Activated CD4-positive, alpha-beta T cell treated with anti-CD3 and anti-CD28 coated beads for 1 hour (primary cell): ENCODE measurements around the gene SLC16A7.

Source experiments
- DNase-seq: peaks from one replicate; pipeline ENCODE4 v3.0.0-alpha.2; 2020

The SLC16A7 gene

GRCh38 chr12:59624732-59625460 is 29.1 kb downstream of the SLC16A7 start:
- DNase-seq: no peak

- no peak for DNase-seq
Measured at GRCh38 chr12:59626382-59626781, 30.6 kb downstream of the SLC16A7 start.

GRCh38 chr12:59627582-59627981 is 31.8 kb downstream of the SLC16A7 start:
- DNase-seq: no peak

- DNase-seq: no peak
Measured at GRCh38 chr12:59629890-59630289, 34.1 kb downstream of the SLC16A7 start.

GRCh38 chr12:59632408-59632807 is 36.6 kb downstream of the SLC16A7 start:
- DNase-seq: no peak

- DNase-seq: no peak
Measured at GRCh38 chr12:59634254-59634653, 38.4 kb downstream of the SLC16A7 start.

- no peak for DNase-seq
Measured at GRCh38 chr12:59636945-59637691, 41.3 kb downstream of the SLC16A7 start.

GRCh38 chr12:59637692-59638070 is 41.9 kb downstream of the SLC16A7 start:
- DNase-seq: no peak

- DNase-seq: no peak
Measured at GRCh38 chr12:59643550-59643949, 47.7 kb downstream of the SLC16A7 start.

- no peak for DNase-seq
Measured at GRCh38 chr12:59645242-59645641, 49.4 kb downstream of the SLC16A7 start.

GRCh38 chr12:59646636-59647035 is 50.8 kb downstream of the SLC16A7 start:
- no peak for DNase-seq

GRCh38 chr12:59649203-59649602 is 53.4 kb downstream of the SLC16A7 start:
- no peak for DNase-seq

GRCh38 chr12:59650588-59651228 is 54.9 kb downstream of the SLC16A7 start:
- DNase-seq: no peak

GRCh38 chr12:59651229-59651920 is 55.5 kb downstream of the SLC16A7 start:
- DNase-seq: no peak

GRCh38 chr12:59652130-59652529 is 56.3 kb downstream of the SLC16A7 start:
- no peak for DNase-seq

GRCh38 chr12:59654061-59654460 is 58.2 kb downstream of the SLC16A7 start:
- no peak for DNase-seq

GRCh38 chr12:59657266-59657665 is 61.4 kb downstream of the SLC16A7 start:
- no peak for DNase-seq

- DNase-seq: no peak
Measured at GRCh38 chr12:59657711-59658110, 61.9 kb downstream of the SLC16A7 start.

GRCh38 chr12:59660148-59660547 is 64.3 kb downstream of the SLC16A7 start:
- no peak for DNase-seq

- DNase-seq: no peak
Measured at GRCh38 chr12:59660921-59661597, 65.2 kb downstream of the SLC16A7 start.

GRCh38 chr12:59664495-59664894 is 68.7 kb downstream of the SLC16A7 start:
- DNase-seq: no peak

- no peak for DNase-seq
Measured at GRCh38 chr12:59665701-59666100, 69.9 kb downstream of the SLC16A7 start.

GRCh38 chr12:59668674-59669073 is 72.8 kb downstream of the SLC16A7 start:
- no peak for DNase-seq
